ENCODE measurements around the gene MLST8.

MLST8 gene

DNA sequence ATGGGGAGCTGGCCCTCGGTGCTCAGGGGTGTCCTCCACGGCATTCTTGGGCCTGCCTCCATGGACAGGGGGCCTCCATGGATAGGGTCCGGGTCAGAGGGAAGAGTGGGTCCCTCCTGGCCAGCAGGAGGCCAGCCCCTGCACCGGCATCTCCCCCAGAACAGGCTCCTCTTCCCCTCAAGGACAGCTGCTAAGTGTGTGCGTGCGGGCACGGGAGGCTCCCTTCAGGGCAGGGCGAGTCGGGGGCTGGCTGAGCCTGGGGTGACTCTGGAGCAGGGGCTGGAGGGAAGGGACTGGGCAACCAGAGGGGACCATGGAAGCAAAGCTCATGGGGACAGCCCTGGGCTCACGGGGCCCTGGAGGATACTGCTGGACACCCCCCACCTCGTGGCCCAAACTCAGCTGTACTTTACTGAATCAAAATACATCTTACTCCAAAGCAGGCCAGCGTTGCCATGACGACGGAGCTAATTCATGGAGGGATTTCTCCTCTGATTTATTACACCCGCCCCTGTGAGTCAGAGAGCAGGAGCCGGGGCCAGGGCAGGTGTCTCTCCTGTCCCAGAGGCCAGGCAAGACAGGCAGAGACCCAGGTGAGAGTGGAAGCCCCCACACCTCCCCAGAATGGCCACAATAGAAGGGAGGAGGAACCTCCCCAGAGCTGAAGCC, 11.0 kb upstream of the MLST8 start:
- no peak for DNase-seq (ENCODE audit: extremely low read depth, insufficient read length)
- H3K36me3 ChIP-seq (ENCODE audit: control insufficient read depth, insufficient read depth, low read length): no peaks in the 10 kb centered on the region
- H3K27me3 ChIP-seq (replicated peaks; ENCODE audit: control insufficient read depth, insufficient read depth, low read length): peaks cover 2% of the 10 kb centered on the region; the same call in 1 of the 2 replicates
- H3K4me3 ChIP-seq (replicated peaks; ENCODE audit: low read depth, low read length): no peak overlapping the region
- TF ChIP-seq, protein P1, sequence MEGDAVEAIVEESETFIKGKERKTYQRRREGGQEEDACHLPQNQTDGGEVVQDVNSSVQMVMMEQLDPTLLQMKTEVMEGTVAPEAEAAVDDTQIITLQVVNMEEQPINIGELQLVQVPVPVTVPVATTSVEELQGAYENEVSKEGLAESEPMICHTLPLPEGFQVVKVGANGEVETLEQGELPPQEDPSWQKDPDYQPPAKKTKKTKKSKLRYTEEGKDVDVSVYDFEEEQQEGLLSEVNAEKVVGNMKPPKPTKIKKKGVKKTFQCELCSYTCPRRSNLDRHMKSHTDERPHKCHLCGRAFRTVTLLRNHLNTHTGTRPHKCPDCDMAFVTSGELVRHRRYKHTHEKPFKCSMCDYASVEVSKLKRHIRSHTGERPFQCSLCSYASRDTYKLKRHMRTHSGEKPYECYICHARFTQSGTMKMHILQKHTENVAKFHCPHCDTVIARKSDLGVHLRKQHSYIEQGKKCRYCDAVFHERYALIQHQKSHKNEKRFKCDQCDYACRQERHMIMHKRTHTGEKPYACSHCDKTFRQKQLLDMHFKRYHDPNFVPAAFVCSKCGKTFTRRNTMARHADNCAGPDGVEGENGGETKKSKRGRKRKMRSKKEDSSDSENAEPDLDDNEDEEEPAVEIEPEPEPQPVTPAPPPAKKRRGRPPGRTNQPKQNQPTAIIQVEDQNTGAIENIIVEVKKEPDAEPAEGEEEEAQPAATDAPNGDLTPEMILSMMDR (IDR thresholded peaks at IDR 0.05; ENCODE audit: insufficient read depth, low read length, poor library complexity, severe bottlenecking): no peak

DNA sequence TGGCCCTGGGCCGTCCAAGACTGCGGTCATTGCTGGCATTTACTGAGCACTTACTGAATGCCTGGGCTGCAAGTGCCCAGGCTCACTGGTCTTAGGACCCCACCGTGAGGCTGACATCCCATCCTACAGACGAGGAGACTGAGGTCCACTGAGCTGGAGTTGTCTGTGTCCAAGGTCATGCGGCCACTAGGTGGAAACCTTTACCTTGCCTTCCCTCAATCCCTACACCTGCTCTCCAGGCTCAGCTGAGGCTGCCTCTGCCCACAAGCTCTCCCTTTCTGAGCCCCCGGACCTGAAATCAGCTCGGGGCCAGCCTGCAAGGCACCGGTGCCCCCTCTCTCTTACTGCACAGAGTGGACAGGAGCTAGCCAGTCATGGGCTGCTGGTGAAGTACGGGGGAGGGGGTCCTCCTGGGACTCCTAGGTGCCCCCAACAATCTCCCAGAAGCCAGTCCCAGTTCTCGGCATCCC, 10.4 kb upstream of the MLST8 start:
- TF ChIP-seq, protein P1 (IDR thresholded peaks at IDR 0.05; ENCODE audit: insufficient read depth, low read length, poor library complexity, severe bottlenecking): peak; percentile 66
- Histone ChIP-seq H3K36me3 (ENCODE audit: control insufficient read depth, insufficient read depth, low read length) (no peaks in the 10 kb centered on the region), H3K27me3 (replicated peaks; ENCODE audit: control insufficient read depth, insufficient read depth, low read length) (peaks cover 2% of the 10 kb centered on the region; the same call in 1 of the 2 replicates), H3K4me3 (replicated peaks; ENCODE audit: low read depth, low read length) (no peak overlapping the region)
- no peak for DNase-seq (ENCODE audit: extremely low read depth, insufficient read length)

DNA sequence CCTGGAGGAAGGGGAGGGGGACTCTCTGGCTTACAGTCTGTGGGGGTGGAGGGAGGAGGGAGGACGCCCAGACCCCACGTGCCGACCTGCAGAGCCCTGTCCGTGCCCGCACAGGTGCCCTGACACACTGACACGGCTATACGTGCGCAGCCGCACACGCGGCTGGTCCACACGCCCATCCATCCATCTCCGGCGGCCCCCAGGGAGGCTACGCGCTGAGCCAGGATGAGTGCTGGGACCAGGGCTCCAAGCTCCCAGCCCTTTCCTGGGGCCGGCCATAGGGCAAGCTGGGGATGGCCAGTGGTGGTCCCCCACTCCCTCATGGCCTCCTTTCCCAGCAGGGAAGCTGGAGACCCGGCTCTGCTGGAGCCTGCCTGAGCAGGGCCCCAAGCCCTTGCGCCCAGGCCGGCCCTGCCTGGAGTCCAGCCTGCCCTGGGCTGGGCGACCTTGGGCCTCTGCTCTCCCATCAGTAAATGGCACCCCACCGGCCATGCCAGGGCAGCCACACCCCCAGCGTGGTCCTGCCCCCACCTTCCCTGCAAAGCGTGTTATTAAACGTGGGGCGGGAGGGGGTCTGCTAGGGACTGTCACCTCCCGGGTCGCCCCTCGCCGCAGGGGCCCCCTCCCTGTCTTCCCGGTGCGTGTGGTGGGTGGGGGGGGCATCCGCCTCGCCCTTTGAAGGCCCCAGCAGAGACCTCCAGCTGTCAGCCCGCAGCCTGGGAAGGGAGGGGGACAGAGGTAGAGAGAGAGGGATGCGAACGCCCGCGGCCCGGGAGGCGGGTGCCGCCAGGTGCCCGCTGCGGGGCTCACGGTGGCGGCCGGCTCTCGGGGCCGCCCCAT, 9.7 kb upstream of the MLST8 start:
- H3K4me3 ChIP-seq (replicated peaks; ENCODE audit: low read depth, low read length): peak overlapping the region; percentile 18
- TF ChIP-seq, protein P1 (IDR thresholded peaks at IDR 0.05; ENCODE audit: insufficient read depth, low read length, poor library complexity, severe bottlenecking): no peak
- no peak for DNase-seq (ENCODE audit: extremely low read depth, insufficient read length)
- H3K27me3 ChIP-seq (replicated peaks; ENCODE audit: control insufficient read depth, insufficient read depth, low read length): peaks cover 2% of the 10 kb centered on the region; the same call in 1 of the 2 replicates
- H3K36me3 ChIP-seq (ENCODE audit: control insufficient read depth, insufficient read depth, low read length): no peaks in the 10 kb centered on the region

DNA sequence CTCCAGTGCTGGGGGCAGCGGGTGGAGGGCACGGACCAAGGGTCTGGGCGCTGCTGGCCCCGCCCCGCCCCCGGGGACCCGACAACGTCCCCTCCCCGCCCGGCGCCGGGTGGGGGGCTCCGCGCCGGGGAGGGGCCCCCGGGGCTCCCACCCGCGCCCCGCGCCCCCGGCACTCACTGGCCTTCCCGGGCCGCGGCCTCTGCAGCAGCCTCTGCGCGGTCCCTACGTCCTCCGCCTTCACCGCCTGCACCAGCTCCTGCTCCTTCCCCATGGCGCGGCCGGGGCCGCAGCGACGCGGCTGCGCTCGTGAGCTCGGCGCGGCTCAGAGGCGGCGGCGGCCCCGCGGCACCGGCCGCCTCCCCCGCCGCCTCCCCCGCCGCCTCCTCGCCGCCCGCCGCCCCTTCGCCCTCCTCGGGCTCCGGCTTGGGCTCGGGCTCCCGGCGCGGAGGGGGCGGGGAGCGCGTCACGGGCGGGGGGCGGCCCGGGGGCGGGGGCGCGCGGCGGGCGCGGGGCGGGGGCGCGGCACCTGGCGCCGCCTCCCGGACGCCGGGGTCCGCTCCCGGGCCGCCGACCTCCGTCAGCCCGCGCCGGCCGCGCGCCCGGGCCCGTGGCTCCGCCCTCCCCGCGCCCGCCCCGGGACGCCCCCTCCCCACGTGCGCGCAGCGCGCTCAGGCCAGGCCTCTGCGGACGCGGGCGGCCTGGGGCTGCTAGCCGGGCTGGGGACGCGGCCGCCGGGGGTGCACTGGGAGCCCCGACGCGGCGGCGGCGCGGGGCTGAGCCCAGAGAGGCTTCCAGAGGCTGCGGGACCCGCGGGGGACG, 8.9 kb upstream of the MLST8 start, which contains the start of gene CASKIN1:
Gene CASKIN1 (minus strand): TSS at position 444 of the 819 bp plus-strand sequence. CDS start 173 bp downstream, at position 271.
- H3K36me3 ChIP-seq (ENCODE audit: control insufficient read depth, insufficient read depth, low read length): no peaks in the 10 kb centered on the region
- DNase-seq (ENCODE audit: extremely low read depth, insufficient read length): no peak
- peak within 1 kb of the TSS; percentile 18 for H3K4me3 ChIP-seq (replicated peaks; ENCODE audit: low read depth, low read length)
- TF ChIP-seq, protein P1 (IDR thresholded peaks at IDR 0.05; ENCODE audit: insufficient read depth, low read length, poor library complexity, severe bottlenecking): no peak
- peaks cover 2% of the 10 kb centered on the region; the same call in 1 of the 2 replicates for H3K27me3 ChIP-seq (replicated peaks; ENCODE audit: control insufficient read depth, insufficient read depth, low read length)

DNA sequence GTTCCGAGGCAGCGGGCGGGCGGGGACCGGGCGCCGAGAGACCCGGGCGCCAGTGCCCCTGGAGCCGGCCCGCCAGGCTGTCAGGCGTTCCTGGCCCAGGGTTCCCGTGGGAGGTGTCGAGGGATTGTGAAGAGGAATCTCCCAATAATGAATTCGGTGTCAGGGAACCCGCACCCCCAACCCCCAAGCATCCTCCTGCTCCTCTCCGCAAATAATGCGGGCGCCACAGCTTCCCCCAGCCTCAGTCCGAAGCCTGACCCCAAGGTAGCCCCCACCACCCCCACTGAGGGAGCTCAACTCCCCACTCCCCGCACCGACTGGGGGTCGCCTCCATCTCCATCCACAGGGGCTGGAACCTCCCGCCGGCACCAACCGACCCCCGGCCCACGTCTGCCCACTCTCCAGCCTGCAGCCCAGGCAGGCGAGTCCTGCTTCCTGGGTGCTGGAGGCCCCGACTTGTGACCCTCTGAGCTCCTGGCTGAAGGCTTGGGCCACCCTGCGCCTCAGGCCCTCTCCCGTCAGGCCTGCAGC, 8.2 kb upstream of the MLST8 start:
- TF ChIP-seq, protein P1 (IDR thresholded peaks at IDR 0.05; ENCODE audit: insufficient read depth, low read length, poor library complexity, severe bottlenecking): no peak
- Histone ChIP-seq H3K36me3 (ENCODE audit: control insufficient read depth, insufficient read depth, low read length) (no peaks in the 10 kb centered on the region), H3K4me3 (replicated peaks; ENCODE audit: low read depth, low read length) (no peak overlapping the region), H3K27me3 (replicated peaks; ENCODE audit: control insufficient read depth, insufficient read depth, low read length) (peaks cover 2% of the 10 kb centered on the region; the same call in 1 of the 2 replicates)
- DNase-seq (ENCODE audit: extremely low read depth, insufficient read length): no peak
